Occipital lobe (tissue), 3 donors: Measurements from ENCODE around the gene IL17RE. TPM values are rescaled to one million over a fixed set of nuclear protein-coding genes. Genes with fewer than 3 reads are reported as not detected.

Source experiments
- DNase-seq: peaks from one replicate; lab custom pipeline; 2025; lab: John Stamatoyannopoulos, UW
- small RNA-seq: library from RNA; depleted of rRNA; stranded (forward); fragments of <200 nt; gene quantifications from one replicate; pipeline ENCODE3, GENCODE V24; 2014
- total RNA-seq: library from RNA; depleted of rRNA; stranded (reverse); fragments of >200 nt; gene quantifications from one replicate; pipeline ENCODE4 v1.2.3, GENCODE V29; 2014

IL17RE gene
- total RNA-seq, 1 donor from 2014 or later: not detected

DNA sequence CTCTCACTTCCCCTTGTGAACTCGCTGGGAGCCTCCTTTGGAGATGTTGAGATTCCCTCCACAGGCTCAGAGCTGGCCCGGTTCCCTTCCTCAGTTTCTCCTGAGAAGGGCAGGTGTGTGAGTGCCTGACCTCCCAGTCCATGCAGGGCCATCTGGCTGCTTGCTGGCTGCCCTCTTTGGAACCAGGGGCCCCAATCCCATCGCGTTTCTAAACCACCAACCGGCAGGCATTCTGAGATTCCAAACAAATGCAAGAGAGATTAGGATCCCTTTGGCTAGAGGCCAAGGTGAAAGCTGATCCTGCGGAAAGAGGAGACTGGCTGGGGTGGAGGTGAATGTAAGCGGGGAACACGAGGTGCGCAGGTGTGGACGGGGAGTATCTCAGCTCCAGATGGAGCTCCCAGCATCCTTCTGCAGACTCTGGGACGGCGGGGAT is 52.4 kb downstream of the IL17RE start:
- no peak for DNase-seq

DNA sequence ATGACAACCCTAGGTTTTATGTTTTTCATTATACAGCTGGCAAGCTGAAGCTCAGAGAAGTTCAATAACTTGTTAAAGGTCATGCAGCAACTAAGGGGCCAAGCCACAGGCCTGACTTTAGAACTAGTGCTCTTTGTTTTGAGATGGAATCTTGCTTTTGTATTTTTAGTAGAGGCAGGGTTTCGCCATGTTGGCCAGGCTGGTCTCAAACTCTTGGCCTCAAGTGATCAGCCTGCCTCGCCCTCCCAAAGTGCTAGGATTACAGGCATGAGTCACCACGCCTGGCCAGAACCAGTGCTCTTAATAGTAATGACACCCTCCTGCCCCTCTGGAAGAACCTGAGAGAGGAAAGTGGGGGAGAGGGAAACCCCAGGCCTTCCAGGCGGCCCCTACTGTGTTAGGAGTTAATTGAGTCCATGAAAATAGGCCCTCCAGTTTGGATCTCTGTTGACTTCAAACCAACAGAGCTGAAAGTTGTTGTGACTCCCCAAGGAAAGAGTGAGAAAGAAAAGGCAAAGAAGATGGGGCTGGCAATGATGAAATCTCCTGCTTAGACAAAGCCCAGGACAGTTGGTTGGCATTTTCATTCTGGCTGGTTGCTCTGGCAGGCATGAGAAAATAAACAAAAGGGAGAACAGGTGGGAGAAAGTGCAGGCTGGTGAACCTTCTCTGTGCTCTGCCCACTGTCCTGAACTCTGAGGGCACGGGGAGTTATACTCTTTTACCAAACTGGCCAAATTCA is 53.1 kb downstream of the IL17RE start:
- no peak for DNase-seq

DNA sequence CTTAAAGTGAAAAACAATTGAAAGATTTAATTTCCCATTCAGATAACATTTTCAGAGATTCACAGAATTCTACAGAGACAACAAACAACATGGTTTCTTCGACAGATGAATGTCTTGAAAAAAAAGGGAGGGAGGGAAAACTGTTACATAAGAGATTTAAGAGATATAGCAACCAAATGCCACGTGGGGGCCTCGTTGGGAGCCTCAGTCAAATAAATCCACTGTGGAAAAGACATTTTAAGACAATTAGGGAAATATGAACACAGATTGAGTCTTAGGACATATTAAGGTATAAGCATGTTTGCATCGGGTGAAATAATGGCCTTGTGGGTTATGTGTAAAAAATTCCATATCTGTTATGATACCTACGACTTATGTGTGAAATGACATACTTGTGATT is 54.6 kb downstream of the IL17RE start:
- no peak for DNase-seq

DNA sequence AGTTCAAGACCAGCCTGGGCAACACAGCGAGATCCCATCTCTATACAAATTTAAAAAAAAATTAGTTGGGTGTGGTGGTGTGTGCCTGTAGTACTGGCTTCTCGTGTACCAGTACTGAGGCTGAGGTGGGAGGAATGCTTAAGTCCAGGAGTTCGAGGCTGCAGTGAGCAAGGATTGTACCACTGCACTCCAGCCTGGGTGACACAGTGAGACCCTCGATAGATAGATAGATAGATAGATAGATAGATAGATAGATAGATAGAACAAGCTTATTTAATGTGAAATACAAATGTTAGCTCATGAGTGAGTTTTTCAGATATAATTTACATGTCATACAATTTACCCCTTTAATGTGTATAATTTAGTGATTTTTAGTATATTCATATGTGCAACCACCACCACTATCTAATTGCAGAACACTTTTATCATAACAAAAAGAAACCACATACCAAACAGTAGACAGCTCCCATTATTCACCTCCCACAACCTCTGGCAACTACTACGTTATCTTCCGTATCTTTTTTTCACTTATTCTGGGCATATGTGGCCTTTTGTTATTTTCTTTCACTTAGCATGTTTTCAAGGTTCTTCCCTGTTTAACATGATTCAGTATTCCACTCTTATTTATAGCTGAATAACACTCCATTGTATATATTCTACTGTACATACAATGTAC is 62.7 kb downstream of the IL17RE start:
- no peak for DNase-seq

Small RNA genes lying within 50 kb of the gene (small RNA-seq; reads per million reads assigned to genes)
- gene RNU6-882P: not detected

Other genes starting within 250 kb of the IL17RE start
- 0.31 TPM for gene CPNE9, start 199.0 kb upstream of the IL17RE start, total RNA-seq
- 16.8 TPM for gene BRPF1, start 171.1 kb upstream of the IL17RE start, total RNA-seq
- 61.3 TPM for gene OGG1, start 152.9 kb upstream of the IL17RE start, total RNA-seq
- gene CAMK1, start 132.9 kb upstream of the IL17RE start, total RNA-seq: 56.1 TPM
- gene TADA3, start 110.4 kb upstream of the IL17RE start, total RNA-seq: 28.1 TPM
- gene ARPC4, start 109.8 kb upstream of the IL17RE start, total RNA-seq: 162 TPM
- 16.5 TPM for gene TTLL3, start 92.6 kb upstream of the IL17RE start, total RNA-seq
- gene RPUSD3, start 58.8 kb upstream of the IL17RE start, total RNA-seq: 20.9 TPM
- not detected for gene CIDEC, start 22.6 kb upstream of the IL17RE start, total RNA-seq
- 17.8 TPM for gene JAGN1, start 12.2 kb upstream of the IL17RE start, total RNA-seq
- gene IL17RC, start 14.2 kb downstream of the IL17RE start, total RNA-seq: 4.5 TPM
- gene CRELD1, start 31.0 kb downstream of the IL17RE start, total RNA-seq: 17.5 TPM
- gene PRRT3, start 49.6 kb downstream of the IL17RE start, total RNA-seq: 4.1 TPM
- 31.4 TPM for gene EMC3, start 84.0 kb downstream of the IL17RE start, total RNA-seq
- 5.6 TPM for gene FANCD2, start 123.6 kb downstream of the IL17RE start, total RNA-seq
- gene FANCD2OS, start 205.4 kb downstream of the IL17RE start, total RNA-seq: not detected
- gene BRK1, start 212.8 kb downstream of the IL17RE start, total RNA-seq: 99.2 TPM
- 112 TPM for gene VHL, start 238.9 kb downstream of the IL17RE start, total RNA-seq